PC-9 (cell line): ENCODE results near the gene C4orf51. TPM values are rescaled to one million over a fixed set of nuclear protein-coding genes. Genes with fewer than 3 reads are reported as not detected.

Experiments
- BruUV-seq: library from RNA; stranded (reverse); fragments of 400-500 nt; replicated peaks from 2 replicates; lab custom pipeline; 2021; lab: Mats Ljungman, UMichigan
- CTCF ChIA-PET: fragments of 300-600 bp; sonication (Branson Sonifier 250); formaldehyde crosslinking; loops from one replicate; lab custom pipeline; 2022; ENCODE audit warnings: antibody characterized with exemption; lab: Charles Lee
- POLR2A ChIA-PET: fragments of 300-600 bp; sonication (Branson Sonifier 250); formaldehyde crosslinking; loops from one replicate; lab custom pipeline; 2022; ENCODE audit warnings: antibody characterized with exemption; ENCODE audit not compliant: unreplicated experiment; lab: Charles Lee
- DNase-seq, 2 experiments: peaks; one replicate each; pipeline versions ENCODE4 v3.0.0 to v3.0.0-alpha.2; 2015 to 2022; ENCODE audit warnings: mixed read lengths in 1 of 2
- H2AFZ ChIP-seq: fragments of 200-600 bp; sonication (generic); 2 replicates; pipeline ENCODE4 v1.8.1; 2017; ENCODE audit warnings: antibody characterized with exemption
- H3F3A ChIP-seq: fragments of 200-600 bp; sonication (generic); 2 replicates; pipeline ENCODE4 v1.8.1; 2017; ENCODE audit warnings: antibody characterized with exemption, mild to moderate bottlenecking, low read depth; ENCODE audit not compliant: insufficient read depth
- H3K27ac ChIP-seq: fragments of 200-600 bp; sonication (generic); 2 replicates; pipeline ENCODE4 v1.6.1; 2016; ENCODE audit warnings: mixed run types
- H3K27me3 ChIP-seq: fragments of 200-600 bp; sonication (generic); 2 replicates; pipeline ENCODE4 v1.6.1; 2016; ENCODE audit warnings: low read depth, mixed run types; ENCODE audit not compliant: insufficient read depth
- H3K36me3 ChIP-seq: fragments of 200-600 bp; sonication (generic); 2 replicates; pipeline ENCODE4 v1.6.1; 2016; ENCODE audit warnings: low read depth, mixed run types
- H3K4me1 ChIP-seq: fragments of 200-600 bp; sonication (generic); replicated peaks from 2 replicates; pipeline ENCODE4 v1.6.1; 2016; ENCODE audit warnings: mixed run types; ENCODE audit not compliant: insufficient read depth
- H3K4me2 ChIP-seq: fragments of 200-600 bp; sonication (generic); 2 replicates; pipeline ENCODE4 v1.6.1; 2017; ENCODE audit warnings: mixed run types
- H3K4me3 ChIP-seq: fragments of 200-600 bp; sonication (generic); 2 replicates; pipeline ENCODE4 v1.6.1; 2016; ENCODE audit warnings: mixed run types
- H3K79me2 ChIP-seq: fragments of 200-600 bp; sonication (generic); 2 replicates; pipeline ENCODE4 v1.6.1; 2017; ENCODE audit warnings: low read depth, mixed run types
- H3K9me2 ChIP-seq: fragments of 200-600 bp; sonication (generic); 2 replicates; pipeline ENCODE4 v1.8.1; 2017; ENCODE audit warnings: mild to moderate bottlenecking; ENCODE audit not compliant: insufficient read depth
- H3K9me3 ChIP-seq: fragments of 200-600 bp; sonication (generic); 2 replicates; pipeline ENCODE4 v1.8.1; 2016; ENCODE audit warnings: low read depth; ENCODE audit not compliant: insufficient read depth
- H4K20me1 ChIP-seq: fragments of 200-600 bp; sonication (generic); 2 replicates; pipeline ENCODE4 v1.8.1; 2017; ENCODE audit not compliant: insufficient read depth
- CTCF ChIP-seq: fragments of 200-600 bp; sonication (generic); conservative IDR thresholded peaks from 2 replicates; pipeline ENCODE4 v1.6.1; 2017; ENCODE audit warnings: mixed run types, antibody characterized with exemption, mild to moderate bottlenecking, moderate library complexity
- EZH2 ChIP-seq: fragments of 200-600 bp; sonication (generic); IDR thresholded peaks from 2 replicates; pipeline ENCODE4 v1.8.0; 2017; ENCODE audit warnings: antibody characterized with exemption, low read depth
- intact Hi-C: fragments of 100-400 bp; cut with micrococcal nuclease; formaldehyde crosslinking; loops from one replicate; pipeline ENCODE4 v1.10.0; 2022; ENCODE audit not compliant: unreplicated experiment
- total RNA-seq: library from RNA; stranded (reverse); gene quantifications from 2 replicates; pipeline ENCODE4 v1.2.3, GENCODE V29; 2021

Gene C4orf51
- total RNA-seq, 1 experiment from 2014 or later, result not detected

DNA sequence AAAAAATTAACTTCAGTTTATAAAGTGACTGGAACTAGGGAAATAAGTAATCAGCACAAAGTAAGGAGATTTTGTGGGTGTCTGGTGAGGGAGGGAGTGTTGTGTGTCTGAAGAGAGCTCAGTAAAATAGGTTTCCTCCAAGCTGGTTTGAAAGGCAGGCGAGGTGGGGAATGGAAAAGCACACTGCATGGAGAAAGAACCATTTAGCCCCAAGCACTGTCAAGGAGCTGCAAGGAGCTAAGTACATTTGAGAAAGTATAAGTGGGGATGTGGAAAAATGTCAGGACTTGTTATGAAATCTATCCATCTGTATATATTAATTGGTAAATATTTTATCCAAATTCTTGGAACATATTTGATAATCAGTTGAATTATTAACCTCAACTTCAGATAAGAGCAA lies 956 bp downstream of the C4orf51 start:
- H3K9me3 ChIP-seq, result no peaks in the 10 kb centered on the region
- H3K4me2 ChIP-seq, result no peak overlapping the region
- H3K27me3 ChIP-seq, result no peaks in the 10 kb centered on the region
- no TSS peak for BruUV-seq
- no peak overlapping the region for H2AFZ ChIP-seq
- intact Hi-C loops, result loop anchor here (1.0 to 5.0 kb wide), 4 partner anchors 54 to 256 kb away; partner anchors contain the start of genes MMAA and ZNF827
- no peaks in the 10 kb centered on the region for H3K36me3 ChIP-seq
- CTCF ChIA-PET, result no interaction called here
- H3F3A ChIP-seq, result peaks cover 13% of the 10 kb centered on the region; the same call in 1 of the 2 replicates
- peaks cover 20% of the 10 kb centered on the region for H3K4me1 ChIP-seq
- H3K9me2 ChIP-seq, result no peaks in the 10 kb centered on the region
- H3K27ac ChIP-seq, result no peak overlapping the region
- H3K4me3 ChIP-seq, result no peak overlapping the region
- TF ChIP-seq CTCF (no peak), EZH2 (no peak)
- no peak for DNase-seq
- POLR2A ChIA-PET, result interaction anchor here (0.6 to 1.1 kb wide), 3 partner anchors 52 to 62 kb away, joined by 3 to 5 read pairs (median 4); partner anchors contain the start of gene MMAA
- no peaks in the 10 kb centered on the region for H4K20me1 ChIP-seq
- no peaks in the 10 kb centered on the region for H3K79me2 ChIP-seq

- Histone ChIP-seq H3K9me2 (no peaks in the 10 kb centered on the region), H3K27me3 (no peaks in the 10 kb centered on the region), H3K79me2 (no peaks in the 10 kb centered on the region), H3F3A (peaks cover 13% of the 10 kb centered on the region; the same call in 1 of the 2 replicates), H4K20me1 (no peaks in the 10 kb centered on the region), H3K36me3 (no peaks in the 10 kb centered on the region), H3K4me1 (peaks cover 20% of the 10 kb centered on the region), H2AFZ (no peak overlapping the region), H3K4me2 (no peak overlapping the region), H3K9me3 (no peaks in the 10 kb centered on the region), H3K4me3 (no peak overlapping the region), H3K27ac (no peak overlapping the region)
- DNase-seq, result no peak
- intact Hi-C loops, result loop anchor here (2.0 to 5.0 kb wide), 3 partner anchors 63 to 256 kb away; partner anchors contain the start of genes MMAA and ZNF827
- POLR2A ChIA-PET, result interaction anchor here (1.1 kb wide), 1 partner anchor 51 kb away, joined by 5 read pairs; no protein-coding TSS in a partner anchor
- no peak for TF ChIP-seq CTCF
- no peak for TF ChIP-seq EZH2
- BruUV-seq, result no TSS peak
- CTCF ChIA-PET, result no interaction called here
Observed at GRCh38 chr4:145681518-145681917, 1.6 kb downstream of the C4orf51 start.

DNA sequence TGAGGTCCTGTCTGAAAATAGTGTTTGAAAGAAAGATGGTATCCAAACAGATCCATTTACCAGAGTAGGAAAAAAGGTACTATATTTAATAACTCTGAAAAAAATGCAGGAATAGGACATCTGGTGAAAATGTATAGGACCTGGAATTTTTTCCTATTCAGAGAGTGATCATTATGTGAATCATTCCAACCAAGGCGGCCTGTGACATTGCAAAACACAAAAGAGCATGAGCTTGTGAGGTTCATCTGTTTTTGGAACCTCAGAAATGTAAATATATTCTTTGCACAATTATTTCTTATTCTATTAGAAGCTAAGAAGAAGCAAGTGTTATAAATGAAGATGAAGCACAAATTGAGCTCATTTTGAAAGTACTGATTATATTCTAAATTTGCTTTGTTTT lies 2.0 kb downstream of the C4orf51 start:
- peaks cover 20% of the 10 kb centered on the region for H3K4me1 ChIP-seq
- TF ChIP-seq EZH2 (no peak), CTCF (no peak)
- H3K27ac ChIP-seq, result no peak overlapping the region
- H3K9me2 ChIP-seq, result no peaks in the 10 kb centered on the region
- no peaks in the 10 kb centered on the region for H3K79me2 ChIP-seq
- no peaks in the 10 kb centered on the region for H4K20me1 ChIP-seq
- no peaks in the 10 kb centered on the region for H3K9me3 ChIP-seq
- BruUV-seq, result no TSS peak
- DNase-seq, result no peak
- ChIA-PET CTCF (no interaction called here), POLR2A (no interaction called here)
- H3K36me3 ChIP-seq, result no peaks in the 10 kb centered on the region
- H3K4me3 ChIP-seq, result no peak overlapping the region
- H3K4me2 ChIP-seq, result no peak overlapping the region
- peaks cover 13% of the 10 kb centered on the region; the same call in 1 of the 2 replicates for H3F3A ChIP-seq
- no peak overlapping the region for H2AFZ ChIP-seq
- intact Hi-C loops, result loop anchor here (2.0 to 5.0 kb wide), 3 partner anchors 63 to 255 kb away; partner anchors contain the start of genes MMAA and ZNF827
- H3K27me3 ChIP-seq, result no peaks in the 10 kb centered on the region
